SH-SY5Y (cell line): Measurements from ENCODE around the gene KLK6.

Experiments
- GATA2 ChIP-seq: IDR thresholded peaks from 2 replicates; pipeline ENCODE4 v1.6.1; 2011; ENCODE audit warnings: mild to moderate bottlenecking, low read depth, low read length
- GATA3 ChIP-seq: IDR thresholded peaks from 2 replicates; pipeline ENCODE4 v1.6.1; 2011; ENCODE audit warnings: low read depth, mild to moderate bottlenecking, low read length, moderate library complexity

GRCh38 chr19:50910722-50911121 lies 58.7 kb downstream of the KLK6 start:
- TF ChIP-seq GATA3 (no peak), GATA2 (no peak)
